Muscle of leg (tissue), 16 donors: ENCODE data around the gene CBX1. TPM values are rescaled to one million over a fixed set of nuclear protein-coding genes. Genes with fewer than 3 reads are reported as not detected.
A peak's percentile ranks its signal among the peaks of the same experiment; 100 is the strongest.

ENCODE experiments used
- DNase-seq: peaks from one replicate; pipeline ENCODE4 v3.0.0; 2013
- H3K27ac ChIP-seq: one replicate; pipeline ENCODE4 v1.5.1; 2013; ENCODE audit warnings: mild to moderate bottlenecking, low read length, control low read depth
- H3K27me3 ChIP-seq: one replicate; pipeline ENCODE4 v1.6.1; 2013; ENCODE audit warnings: low read length; ENCODE audit not compliant: control insufficient read depth, insufficient read depth
- H3K36me3 ChIP-seq: one replicate; pipeline ENCODE4 v1.6.1; 2013; ENCODE audit warnings: low read length; ENCODE audit not compliant: control insufficient read depth, insufficient read depth
- H3K4me1 ChIP-seq: one replicate; pipeline ENCODE4 v1.6.1; 2013; ENCODE audit warnings: low read length; ENCODE audit not compliant: control insufficient read depth, insufficient read depth
- H3K4me3 ChIP-seq: one replicate; pipeline ENCODE4 v1.5.1; 2013; ENCODE audit warnings: low read length, control low read depth
- H3K9me3 ChIP-seq: replicated peaks from 2 replicates; pipeline ENCODE4 v1.6.1; 2013; ENCODE audit warnings: low read depth, low read length; ENCODE audit not compliant: control insufficient read depth
- WGBS: methylation state at CpG from one replicate; pipeline ENCODE4 v1.1.5; 2013; ENCODE audit warnings: missing lambda C conversion rate; ENCODE audit not compliant: insufficient coverage; 5-methylcytosine and 5-hydroxymethylcytosine counted together
- long read RNA-seq, 11 donors: transcript quantifications; one replicate each; lab custom pipeline, GENCODE V29; 2026
- polyA plus RNA-seq, 8 donors: library from polyadenylated mRNA; unstranded; fragments of 120-200 nt; gene quantifications; one replicate each; pipeline versions ENCODE4 v1.2.1 to v1.2.3, GENCODE V29; 2013; ENCODE audit warnings: inconsistent platforms in 1 of 8, low replicate concordance in 1 of 8; ENCODE audit not compliant: insufficient read length in 8 of 8, insufficient read depth in 1 of 8
- total RNA-seq: library from RNA; stranded (reverse); fragments of 120-200 nt; gene quantifications from one replicate; pipeline ENCODE4 v1.2.4, GENCODE V29; 2013

The CBX1 gene
- total RNA-seq (54.0 TPM), polyA plus RNA-seq (100 to 1,000 TPM in 3 of 8 donors, 10 to 100 TPM in 5; 75.5 to 118 (median 88.9) TPM)
- long read RNA-seq, donor 1, transcript CBX1-201 (5 exons, 2,232 nt), result major isoform, 8 of 10 reads
- long read RNA-seq, donor 1, partial matches to known transcripts, result 0 of 10 reads
- long read RNA-seq, donor 1, other reads (novel, unspliced or antisense), result 0 of 10 reads
- long read RNA-seq, donor 2, partial matches to known transcripts, result 0 of 4 reads
- long read RNA-seq, donor 2, other reads (novel, unspliced or antisense), result 0 of 4 reads
- long read RNA-seq, donor 3, transcript CBX1-201 (5 exons, 2,232 nt), result major isoform, 27 of 28 reads
- long read RNA-seq, donor 3, partial matches to known transcripts, result 0 of 28 reads
- long read RNA-seq, donor 3, other reads (novel, unspliced or antisense), result 0 of 28 reads
- long read RNA-seq, donor 4, transcript CBX1-201 (5 exons, 2,232 nt), result major isoform, 12 of 32 reads
- long read RNA-seq, donor 4, partial matches to known transcripts, result 19 of 32 reads
- long read RNA-seq, donor 4, other reads (novel, unspliced or antisense), result 0 of 32 reads
- long read RNA-seq, donor 5, transcript CBX1-201 (5 exons, 2,232 nt), result major isoform, 53 of 98 reads
- long read RNA-seq, donor 5, transcript CBX1-205 (4 exons, 550 nt), result minor isoform, 5 of 98 reads
- long read RNA-seq, donor 5, partial matches to known transcripts, result 29 of 98 reads
- long read RNA-seq, donor 5, other reads (novel, unspliced or antisense), result 6 of 98 reads
- long read RNA-seq, donor 6, transcript CBX1-201 (5 exons, 2,232 nt), result major isoform, 29 of 78 reads
- long read RNA-seq, donor 6, partial matches to known transcripts, result 46 of 78 reads
- long read RNA-seq, donor 6, other reads (novel, unspliced or antisense), result 0 of 78 reads
- long read RNA-seq, donor 7, transcript CBX1-201 (5 exons, 2,232 nt), result major isoform, 23 of 70 reads
- long read RNA-seq, donor 7, partial matches to known transcripts, result 44 of 70 reads
- long read RNA-seq, donor 7, other reads (novel, unspliced or antisense), result 0 of 70 reads
- long read RNA-seq, donor 8, transcript CBX1-201 (5 exons, 2,232 nt), result major isoform, 19 of 39 reads
- long read RNA-seq, donor 8, partial matches to known transcripts, result 18 of 39 reads
- long read RNA-seq, donor 8, other reads (novel, unspliced or antisense), result 0 of 39 reads
- long read RNA-seq, donor 9, transcript CBX1-201 (5 exons, 2,232 nt), result major isoform, 10 of 12 reads
- long read RNA-seq, donor 9, partial matches to known transcripts, result 0 of 12 reads
- long read RNA-seq, donor 9, other reads (novel, unspliced or antisense), result 0 of 12 reads
- long read RNA-seq, donor 10, transcript CBX1-201 (5 exons, 2,232 nt), result major isoform, 33 of 51 reads
- long read RNA-seq, donor 10, partial matches to known transcripts, result 16 of 51 reads
- long read RNA-seq, donor 10, other reads (novel, unspliced or antisense), result 0 of 51 reads
- long read RNA-seq, donor 11, transcript CBX1-201 (5 exons, 2,232 nt), result major isoform, 26 of 55 reads
- long read RNA-seq, donor 11, partial matches to known transcripts, result 27 of 55 reads
- long read RNA-seq, donor 11, other reads (novel, unspliced or antisense), result 0 of 55 reads

DNA sequence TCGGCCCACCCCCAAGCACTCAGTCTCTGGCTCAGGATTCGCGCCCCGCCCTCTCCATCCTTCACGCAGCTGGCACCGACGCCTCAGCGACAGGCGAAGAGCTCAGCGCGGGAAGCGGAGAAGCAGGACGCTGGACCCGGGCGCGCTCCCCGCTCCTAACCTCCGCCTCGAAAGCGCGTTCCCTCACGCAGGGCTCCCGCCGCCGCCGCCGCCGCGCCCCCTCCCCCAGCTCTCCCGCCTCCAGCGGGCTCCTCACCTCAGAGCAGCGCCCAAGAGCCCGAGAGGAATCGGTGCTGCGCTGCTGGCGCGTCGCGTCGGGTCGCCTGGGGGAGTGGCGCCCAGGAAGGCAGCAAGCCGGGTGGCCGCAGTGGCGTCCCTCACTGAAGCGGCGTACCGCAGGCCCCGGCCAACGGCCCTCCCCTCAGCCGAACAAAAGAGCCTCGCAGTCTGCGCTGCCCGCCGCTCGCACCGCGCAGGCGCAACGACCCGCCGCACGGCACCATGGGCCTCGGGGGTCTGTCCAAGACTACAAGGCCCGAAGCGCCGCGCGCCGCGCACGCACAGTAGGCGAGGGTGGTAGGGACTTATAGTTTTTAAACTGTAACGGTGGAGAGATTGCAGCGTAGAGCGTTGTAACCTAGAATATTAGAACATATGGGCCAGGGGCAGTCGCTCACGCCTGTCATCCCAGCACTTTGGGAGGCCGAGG is at the start of gene CBX1:
CBX1 (minus strand) TSS at position 467 of the 709 bp plus-strand sequence. CDS start 24,474 bp downstream, outside the sequence.
- under 1% methylated on average over 76 of the region's 79 CpGs for WGBS
- DNase-seq, result peak; percentile 99
- H3K36me3 ChIP-seq, result peaks cover 2% of the 10 kb centered on the region
- H3K4me1 ChIP-seq, result peaks cover 11% of the 10 kb centered on the region
- H3K27me3 ChIP-seq, result no peaks in the 10 kb centered on the region
- H3K4me3 ChIP-seq, result peak within 1 kb of the TSS; percentile 87
- peak within 1 kb of the TSS; percentile 92 for H3K27ac ChIP-seq
- no peaks in the 10 kb centered on the region for H3K9me3 ChIP-seq

DNA sequence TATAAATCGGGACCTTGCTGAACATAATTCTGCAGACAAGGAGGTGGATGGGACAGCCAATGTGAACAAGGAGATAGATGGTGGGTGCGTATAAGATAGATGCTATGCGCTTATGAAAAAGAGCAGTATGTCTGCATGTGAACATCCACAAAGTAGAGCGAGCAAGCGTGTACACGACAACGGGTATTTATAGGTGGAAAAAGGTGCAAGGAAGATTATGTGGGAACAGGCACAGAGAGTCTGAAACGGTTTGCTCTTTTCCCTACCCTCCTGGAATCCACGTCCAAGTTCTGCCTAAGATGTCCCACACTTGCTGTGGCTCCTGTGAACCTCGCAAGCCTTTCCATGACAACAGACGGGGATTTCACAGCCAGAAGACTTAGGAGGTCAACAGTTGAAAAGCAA is 49.3 kb upstream of the CBX1 start:
- H3K27me3 ChIP-seq, result peaks cover 21% of the 10 kb centered on the region
- H3K4me1 ChIP-seq, result no peaks in the 10 kb centered on the region
- WGBS, result 69% methylated on average over 2 of the region's 11 CpGs
- H3K4me3 ChIP-seq, result no peak overlapping the region
- no peak for DNase-seq
- no peaks in the 10 kb centered on the region for H3K9me3 ChIP-seq
- H3K27ac ChIP-seq, result no peak overlapping the region
- H3K36me3 ChIP-seq, result no peaks in the 10 kb centered on the region

- no peak overlapping the region for H3K27ac ChIP-seq
- no peaks in the 10 kb centered on the region for H3K9me3 ChIP-seq
- WGBS, result no CpG with 5 or more reads among the region's 4 CpGs
- H3K4me1 ChIP-seq, result no peaks in the 10 kb centered on the region
- no peak overlapping the region for H3K4me3 ChIP-seq
- no peak for DNase-seq
- no peaks in the 10 kb centered on the region for H3K36me3 ChIP-seq
- peaks cover 21% of the 10 kb centered on the region for H3K27me3 ChIP-seq
These were observed 48.6 kb upstream of the CBX1 start for GRCh38 chr17:48149787-48150463.

- no peak overlapping the region for H3K27ac ChIP-seq
- no peaks in the 10 kb centered on the region for H3K9me3 ChIP-seq
- no peaks in the 10 kb centered on the region for H3K4me1 ChIP-seq
- no peaks in the 10 kb centered on the region for H3K36me3 ChIP-seq
- no peak overlapping the region for H3K4me3 ChIP-seq
- peak; percentile 46 for DNase-seq
- WGBS, result 17% methylated on average over 5 of the region's 16 CpGs
- peaks cover 22% of the 10 kb centered on the region for H3K27me3 ChIP-seq
These were observed 47.8 kb upstream of the CBX1 start for GRCh38 chr17:48148854-48149786.

GRCh38 chr17:48148029-48148770 is 46.9 kb upstream of the CBX1 start:
- Histone ChIP-seq H3K27me3 (peaks cover 29% of the 10 kb centered on the region), H3K36me3 (no peaks in the 10 kb centered on the region), H3K4me3 (no peak overlapping the region), H3K9me3 (no peaks in the 10 kb centered on the region), H3K4me1 (no peaks in the 10 kb centered on the region), H3K27ac (no peak overlapping the region)
- 65% methylated on average over 9 of the region's 14 CpGs for WGBS
- DNase-seq, result no peak

- Histone ChIP-seq H3K27me3 (peaks cover 34% of the 10 kb centered on the region), H3K36me3 (no peaks in the 10 kb centered on the region)
- 88% methylated on average over 1 of the region's 3 CpGs for WGBS
These were observed 43.9 kb upstream of the CBX1 start for GRCh38 chr17:48144976-48145798.

GRCh38 chr17:48144231-48144630 is 43.0 kb upstream of the CBX1 start:
- Histone ChIP-seq H3K4me1 (no peaks in the 10 kb centered on the region), H3K27ac (no peak overlapping the region), H3K36me3 (no peaks in the 10 kb centered on the region), H3K27me3 (peaks cover 30% of the 10 kb centered on the region), H3K4me3 (no peak overlapping the region), H3K9me3 (no peaks in the 10 kb centered on the region)
- WGBS, result no CpG with 5 or more reads among the region's 8 CpGs
- no peak for DNase-seq

More at GRCh38 chr17:48144976-48145798, 43.9 kb upstream of the CBX1 start:
- Histone ChIP-seq H3K4me1 (no peaks in the 10 kb centered on the region), H3K9me3 (no peaks in the 10 kb centered on the region), H3K4me3 (no peak overlapping the region), H3K27ac (no peak overlapping the region)
- no peak for DNase-seq
